Tibial nerve (tissue), 4 donors: ENCODE data around the gene USP50.

Experiments
- CTCF ChIP-seq, 5 experiments: fragments of 200-600 bp in 3 of 5; fragments of 450-650 bp in 2 of 5; sonication (generic) in 3 of 5; IDR thresholded peaks; one replicate each; pipeline ENCODE4 v1.5.1; 2016 to 2019; ENCODE audit warnings: antibody characterized with exemption in 5 of 5, mild to moderate bottlenecking in 3 of 5, moderate library complexity in 2 of 5
- EP300 ChIP-seq, 2 donors: sonication (generic); formaldehyde crosslinking; IDR thresholded peaks; one replicate each; pipeline ENCODE4 v1.6.1; 2017; ENCODE audit warnings: antibody characterized with exemption in 2 of 2, mild to moderate bottlenecking in 1 of 2

GRCh38 chr15:50513001-50513400 is 33.5 kb downstream of the USP50 start:
- no peak for TF ChIP-seq CTCF (IDR thresholded peaks at IDR 0.05)
- no peak for TF ChIP-seq EP300 (IDR thresholded peaks at IDR 0.05)
